AG10803 (cell line): ENCODE results near the gene ADD1.
A peak's percentile ranks its signal among the peaks of the same experiment; 100 is the strongest.

Source experiments
- DNase-seq: peaks from one replicate; pipeline ENCODE4 v3.0.0; 2010; ENCODE audit warnings: low read depth
- H3K4me3 ChIP-seq: 2 replicates; pipeline ENCODE4 v1.5.1; 2011; ENCODE audit warnings: mild to moderate bottlenecking, low read length, control low read depth
- TF ChIP-seq, protein P1 (sequence below): conservative IDR thresholded peaks from 2 replicates; pipeline ENCODE4 v1.5.1; 2011; ENCODE audit warnings: mild to moderate bottlenecking, low read length, control low read depth, inconsistent platforms

ADD1 gene

GRCh38 chr4:2813446-2814405 lies 29.9 kb upstream of the ADD1 start:
- DNase-seq, result no peak
- TF ChIP-seq, protein P1, sequence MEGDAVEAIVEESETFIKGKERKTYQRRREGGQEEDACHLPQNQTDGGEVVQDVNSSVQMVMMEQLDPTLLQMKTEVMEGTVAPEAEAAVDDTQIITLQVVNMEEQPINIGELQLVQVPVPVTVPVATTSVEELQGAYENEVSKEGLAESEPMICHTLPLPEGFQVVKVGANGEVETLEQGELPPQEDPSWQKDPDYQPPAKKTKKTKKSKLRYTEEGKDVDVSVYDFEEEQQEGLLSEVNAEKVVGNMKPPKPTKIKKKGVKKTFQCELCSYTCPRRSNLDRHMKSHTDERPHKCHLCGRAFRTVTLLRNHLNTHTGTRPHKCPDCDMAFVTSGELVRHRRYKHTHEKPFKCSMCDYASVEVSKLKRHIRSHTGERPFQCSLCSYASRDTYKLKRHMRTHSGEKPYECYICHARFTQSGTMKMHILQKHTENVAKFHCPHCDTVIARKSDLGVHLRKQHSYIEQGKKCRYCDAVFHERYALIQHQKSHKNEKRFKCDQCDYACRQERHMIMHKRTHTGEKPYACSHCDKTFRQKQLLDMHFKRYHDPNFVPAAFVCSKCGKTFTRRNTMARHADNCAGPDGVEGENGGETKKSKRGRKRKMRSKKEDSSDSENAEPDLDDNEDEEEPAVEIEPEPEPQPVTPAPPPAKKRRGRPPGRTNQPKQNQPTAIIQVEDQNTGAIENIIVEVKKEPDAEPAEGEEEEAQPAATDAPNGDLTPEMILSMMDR, result no peak
- H3K4me3 ChIP-seq, result no peak overlapping the region

DNA sequence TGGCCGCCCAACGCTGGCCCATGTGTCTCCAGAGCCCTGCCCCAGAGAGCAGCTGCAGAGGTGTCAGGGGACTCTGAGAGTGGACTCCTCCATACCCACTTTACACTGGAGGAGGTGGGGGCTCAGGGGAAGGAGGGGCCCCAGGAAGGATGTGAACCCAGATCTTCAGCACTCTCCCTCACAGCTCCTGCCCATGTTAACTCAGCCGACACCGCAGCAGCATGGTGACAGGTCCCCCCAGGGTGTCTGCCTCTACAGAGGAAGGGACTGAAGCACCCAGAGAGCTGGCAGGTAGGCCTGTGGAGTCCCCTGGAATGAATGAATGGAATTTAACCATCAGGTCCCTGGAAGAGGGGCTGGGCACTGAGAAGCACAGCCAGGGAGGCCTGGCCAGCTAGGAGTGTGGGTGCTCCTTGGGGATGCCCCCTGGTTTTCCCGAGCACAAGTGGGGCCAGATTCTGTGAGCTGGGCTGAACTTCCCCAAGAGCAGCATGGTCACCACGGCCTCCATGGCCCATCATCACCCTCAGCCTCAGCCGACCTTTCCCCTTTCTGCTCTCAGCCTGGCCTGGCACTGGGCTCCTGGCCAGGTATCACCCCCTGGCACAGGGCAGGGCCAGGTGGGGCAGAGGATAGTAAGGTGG lies 28.9 kb upstream of the ADD1 start:
- no peak overlapping the region for H3K4me3 ChIP-seq
- TF ChIP-seq, protein P1, result no peak
- DNase-seq, result no peak

DNA sequence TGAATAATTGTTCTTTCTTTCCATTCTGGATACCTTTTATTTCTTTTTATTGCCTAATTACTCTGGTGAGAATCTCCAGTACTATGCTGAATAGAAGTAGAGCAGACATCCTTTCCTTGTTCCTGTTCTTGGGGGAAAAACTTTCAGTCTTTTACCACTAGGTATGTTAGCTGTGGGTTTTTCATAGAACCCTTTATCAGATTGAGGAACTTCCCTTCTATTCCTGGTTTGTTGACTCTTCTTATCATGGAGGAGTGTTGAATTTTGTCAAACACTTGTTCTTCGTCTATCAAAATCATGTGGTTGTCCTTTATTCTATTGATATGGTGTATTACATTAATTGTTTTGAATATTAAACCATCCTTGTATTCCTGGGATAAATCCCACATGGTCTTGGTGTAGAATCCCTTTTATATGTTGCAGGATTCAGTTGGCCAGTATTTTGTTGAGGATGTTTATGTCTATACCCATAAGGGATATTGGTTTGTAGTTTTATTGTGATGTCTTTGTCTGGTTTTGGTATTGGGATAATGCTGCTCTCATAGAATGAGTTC lies 27.2 kb upstream of the ADD1 start:
- H3K4me3 ChIP-seq, result no peak overlapping the region
- DNase-seq, result no peak
- TF ChIP-seq, protein P1, result no peak

DNA sequence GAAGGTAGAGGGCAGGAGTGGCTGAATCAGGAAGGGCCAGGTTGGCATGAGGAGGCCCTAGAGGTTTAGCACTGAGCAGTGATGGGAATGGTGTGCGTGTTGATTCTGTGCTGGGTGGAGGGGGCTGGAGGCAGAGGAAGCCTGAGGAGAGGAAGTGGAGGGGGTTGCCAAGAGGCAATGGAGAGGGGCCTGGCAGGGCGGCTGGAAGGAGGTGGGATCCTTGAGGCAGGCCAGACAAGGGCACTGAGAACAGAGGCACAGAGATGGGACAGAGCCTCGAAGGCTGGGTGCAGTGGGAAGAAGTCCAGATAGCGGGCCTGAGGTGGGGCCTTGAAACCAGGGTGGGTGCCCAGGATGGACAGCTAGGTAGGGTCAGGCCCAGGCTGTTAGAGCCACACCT lies 26.5 kb upstream of the ADD1 start:
- TF ChIP-seq, protein P1, result no peak
- H3K4me3 ChIP-seq, result no peak overlapping the region
- DNase-seq, result no peak

DNA sequence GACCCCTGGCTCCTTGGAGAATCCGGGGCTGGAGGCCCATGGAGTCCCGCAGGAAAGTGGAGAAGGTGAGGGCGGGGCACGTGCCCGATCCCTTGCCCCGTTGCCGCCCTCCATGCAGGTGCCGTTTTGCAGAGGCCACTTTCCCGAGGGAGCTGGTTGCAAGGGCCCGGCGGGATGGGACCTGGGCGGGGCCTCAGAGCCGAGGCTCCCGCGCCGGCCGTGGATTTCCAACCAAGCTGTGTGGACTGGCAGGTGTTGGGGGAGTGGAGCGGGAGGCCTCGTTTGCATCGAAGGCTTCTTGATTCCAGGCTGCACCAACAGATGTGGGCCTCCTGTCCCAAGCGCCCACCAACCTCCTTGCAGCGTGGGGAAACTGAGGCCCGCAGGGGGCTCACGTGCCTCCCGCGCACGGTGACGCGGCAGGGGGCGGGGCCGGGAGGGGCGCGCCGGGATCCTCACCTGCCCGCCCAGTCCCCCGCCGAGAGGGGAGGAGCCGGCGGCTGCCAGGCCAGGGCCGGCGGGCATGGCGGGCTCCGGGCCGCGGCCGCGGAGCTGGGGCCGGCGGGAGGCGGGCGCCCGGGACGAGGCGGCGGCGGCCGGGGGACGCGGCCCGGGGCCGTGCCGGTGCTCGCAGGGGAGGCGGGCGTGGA lies 25.8 kb upstream of the ADD1 start:
- TF ChIP-seq, protein P1, result no peak

GRCh38 chr4:2818351-2818939 lies 25.2 kb upstream of the ADD1 start:
- peak overlapping the region; percentile 45 for H3K4me3 ChIP-seq
- no peak for DNase-seq
- TF ChIP-seq, protein P1, result no peak

More for the DNA sequence above, 25.8 kb upstream of the ADD1 start:
- no peak for DNase-seq
- peak overlapping the region; percentile 54 for H3K4me3 ChIP-seq
